Erythroblast (primary cell): ENCODE data around the gene ACTN3.

Experiments used
- GATA1 ChIP-seq: IDR thresholded peaks from 2 replicates; pipeline ENCODE4 v1.6.1; 2011; ENCODE audit warnings: low read depth, mild to moderate bottlenecking, control low read depth, low read length, moderate library complexity
- POLR2A ChIP-seq: IDR thresholded peaks from 2 replicates; pipeline ENCODE4 v1.6.1; 2011; ENCODE audit warnings: mild to moderate bottlenecking, low read length

- TF ChIP-seq POLR2A (no peak), GATA1 (no peak)
Observed at GRCh38 chr11:66568124-66568916, 21.6 kb downstream of the ACTN3 start, which contains the start of gene CTSF.
